IMR-90 (cell line): ENCODE data around the gene MOB2. TPM values are rescaled to one million over a fixed set of nuclear protein-coding genes. Genes with fewer than 3 reads are reported as not detected.

ENCODE experiments used
- ATAC-seq: fragments of 200-7000 bp; cut with Tn5 transposase; 2 replicates; pipeline ENCODE4 v1.9.1; 2020; ENCODE audit warnings: low read depth, mild to moderate bottlenecking, moderate library complexity
- BruUV-seq: library from RNA; stranded (reverse); fragments of 400-500 nt; replicated peaks from 2 replicates; lab custom pipeline; 2021; lab: Mats Ljungman, UMichigan
- CTCF ChIA-PET: fragments of 300-600 bp; formaldehyde crosslinking; extraction: SDS; loops from one replicate; lab custom pipeline; 2021; ENCODE audit warnings: antibody characterized with exemption; lab: Yijun Ruan, JAX
- POLR2A ChIA-PET: fragments of 300-600 bp; sonication (Branson Sonifier 250); formaldehyde crosslinking; loops from one replicate; lab custom pipeline; 2022; ENCODE audit warnings: antibody characterized with exemption; ENCODE audit not compliant: unreplicated experiment; lab: Charles Lee
- DNase-seq: peaks from one replicate; pipeline ENCODE4 v3.0.0; 2013
- H2AFZ ChIP-seq: replicated peaks from 2 replicates; pipeline ENCODE3; 2013; ENCODE audit warnings: low read length, mild to moderate bottlenecking; ENCODE audit not compliant: poor library complexity
- H2AK5ac ChIP-seq: 2 replicates; pipeline ENCODE4 v1.6.1; 2013; ENCODE audit warnings: low read depth, low read length, inconsistent platforms
- H2AK9ac ChIP-seq: replicated peaks from 2 replicates; pipeline ENCODE3; 2013; ENCODE audit warnings: mild to moderate bottlenecking, low read depth, low read length, moderate library complexity; ENCODE audit not compliant: poor library complexity
- H2BK120ac ChIP-seq: 2 replicates; pipeline ENCODE4 v1.6.1; 2013; ENCODE audit warnings: low read depth, low read length, inconsistent platforms
- H2BK15ac ChIP-seq: 3 replicates; pipeline ENCODE4 v1.6.1; 2013; ENCODE audit warnings: low read depth, low read length, inconsistent platforms
- H2BK20ac ChIP-seq: 2 replicates; pipeline ENCODE4 v1.6.1; 2013; ENCODE audit warnings: low read depth, mild to moderate bottlenecking, inconsistent platforms, low read length, moderate library complexity
- H2BK5ac ChIP-seq: 2 replicates; pipeline ENCODE4 v1.6.1; 2013; ENCODE audit warnings: mild to moderate bottlenecking, low read depth, low read length, inconsistent platforms; ENCODE audit not compliant: poor library complexity, severe bottlenecking
- H3K14ac ChIP-seq: replicated peaks from 2 replicates; pipeline ENCODE4 v1.6.1; 2013; ENCODE audit warnings: low read depth, low read length, inconsistent platforms
- H3K18ac ChIP-seq: 2 replicates; pipeline ENCODE4 v1.6.1; 2013; ENCODE audit warnings: low read depth, low read length, control low read depth
- H3K23ac ChIP-seq: 2 replicates; pipeline ENCODE4 v1.6.1; 2013; ENCODE audit warnings: low read depth, low read length, inconsistent platforms
- H3K27ac ChIP-seq: 2 replicates; pipeline ENCODE4 v1.5.1; 2013; ENCODE audit warnings: mild to moderate bottlenecking, control low read depth, low read length; ENCODE audit not compliant: insufficient read depth
- H3K27me3 ChIP-seq: 2 replicates; pipeline ENCODE4 v1.6.1; 2013; ENCODE audit warnings: low read length; ENCODE audit not compliant: control insufficient read depth, insufficient read depth
- H3K36me3 ChIP-seq: 2 replicates; pipeline ENCODE4 v1.6.1; 2013; ENCODE audit warnings: low read length, mixed read lengths; ENCODE audit not compliant: control insufficient read depth, insufficient read depth
- H3K4ac ChIP-seq: 2 replicates; pipeline ENCODE4 v1.6.1; 2013; ENCODE audit warnings: low read depth, low read length, inconsistent platforms
- H3K4me1 ChIP-seq: 2 replicates; pipeline ENCODE4 v1.6.1; 2013; ENCODE audit warnings: low read length, mixed read lengths; ENCODE audit not compliant: control insufficient read depth, insufficient read depth
- H3K4me2 ChIP-seq: 2 replicates; pipeline ENCODE4 v1.6.1; 2013; ENCODE audit warnings: low read depth, mild to moderate bottlenecking, control low read depth, low read length, moderate library complexity
- H3K4me3 ChIP-seq: 2 replicates; pipeline ENCODE4 v1.5.1; 2013; ENCODE audit warnings: low read depth, mild to moderate bottlenecking, control low read depth, low read length, moderate library complexity; ENCODE audit not compliant: insufficient read depth
- H3K56ac ChIP-seq: 2 replicates; pipeline ENCODE4 v1.6.1; 2013; ENCODE audit warnings: low read length, inconsistent platforms; ENCODE audit not compliant: insufficient read depth; ENCODE audit errors: extremely low read depth
- H3K79me1 ChIP-seq, 2 experiments: 2 replicates each; pipeline ENCODE4 v1.6.1; 2013; ENCODE audit warnings: low read length in 2 of 2, inconsistent platforms in 1 of 2, low read depth in 1 of 2
- H3K9ac ChIP-seq: 2 replicates; pipeline ENCODE4 v1.6.1; 2013; ENCODE audit warnings: low read depth, low read length, control low read depth
- H3K9me1 ChIP-seq: 2 replicates; pipeline ENCODE4 v1.6.1; 2013; ENCODE audit warnings: low read length, inconsistent platforms; ENCODE audit not compliant: insufficient read depth
- H3K9me3 ChIP-seq: 2 replicates; pipeline ENCODE4 v1.6.1; 2013; ENCODE audit warnings: low read length; ENCODE audit not compliant: control insufficient read depth, insufficient read depth
- H4K20me1 ChIP-seq: 2 replicates; pipeline ENCODE4 v1.6.1; 2013; ENCODE audit warnings: low read length, inconsistent platforms; ENCODE audit not compliant: insufficient read depth
- H4K5ac ChIP-seq: 2 replicates; pipeline ENCODE4 v1.6.1; 2013; ENCODE audit warnings: mild to moderate bottlenecking, low read depth, low read length, control low read depth
- H4K8ac ChIP-seq, 2 experiments: 2 replicates each; pipeline ENCODE4 v1.6.1; 2013; ENCODE audit warnings: low read depth in 2 of 2, low read length in 2 of 2, control low read depth in 1 of 2, inconsistent platforms in 1 of 2
- H4K91ac ChIP-seq: 2 replicates; pipeline ENCODE4 v1.6.1; 2013; ENCODE audit warnings: low read depth, low read length, inconsistent platforms; ENCODE audit not compliant: insufficient read depth
- CEBPB ChIP-seq: IDR thresholded peaks from 2 replicates; pipeline ENCODE4 v1.6.1; 2012; ENCODE audit warnings: low read depth, low read length, improper control_type of control experiment
- CHD1 ChIP-seq: IDR thresholded peaks from 2 replicates; pipeline ENCODE4 v1.6.1; 2012; ENCODE audit warnings: low read depth, low read length, improper control_type of control experiment
- MAZ ChIP-seq: IDR thresholded peaks from 2 replicates; pipeline ENCODE4 v1.6.1; 2012; ENCODE audit warnings: low read depth, mild to moderate bottlenecking, low read length, improper control_type of control experiment, moderate library complexity, borderline replicate concordance
- MXI1 ChIP-seq: IDR thresholded peaks from 2 replicates; pipeline ENCODE4 v1.6.1; 2012; ENCODE audit warnings: low read depth, mild to moderate bottlenecking, low read length, moderate library complexity, borderline replicate concordance
- NFE2L2 ChIP-seq: fragments of 150-350 bp; IDR thresholded peaks from 2 replicates; pipeline ENCODE4 v1.6.1; 2016; ENCODE audit warnings: low read depth, mild to moderate bottlenecking, low read length
- RAD21 ChIP-seq: IDR thresholded peaks from 2 replicates; pipeline ENCODE4 v1.6.1; 2012; ENCODE audit warnings: low read length, improper control_type of control experiment
- RFX5 ChIP-seq: IDR thresholded peaks from 2 replicates; pipeline ENCODE4 v1.8.0; 2012; ENCODE audit warnings: low read depth, mild to moderate bottlenecking, low read length, moderate library complexity
- SMC3 ChIP-seq: fragments of 150-350 bp; IDR thresholded peaks from 2 replicates; pipeline ENCODE4 v1.6.1; 2016; ENCODE audit warnings: low read depth, mild to moderate bottlenecking, antibody characterized with exemption, low read length, moderate library complexity
- WGBS, 2 experiments: methylation state at CpG; one replicate each; pipeline versions ENCODE4 v1.1.5 to v1.1.7; 2013; ENCODE audit warnings: missing lambda C conversion rate in 2 of 2; ENCODE audit not compliant: insufficient read length in 1 of 2; ENCODE audit errors: extremely low coverage in 2 of 2; 5-methylcytosine and 5-hydroxymethylcytosine counted together
- dilution Hi-C: fragments of 300-500 bp; cut with HindIII; formaldehyde crosslinking; loops from one replicate; pipeline ENCODE4 v1.14.3; 2018; ENCODE audit warnings: low sequenced_read_pairs; ENCODE audit not compliant: unreplicated experiment
- in situ Hi-C: fragments of 300-500 bp; cut with MboI; formaldehyde crosslinking; loops from 3 replicates; pipeline ENCODE4 v1.14.3; 2019; ENCODE audit warnings: low sequenced_read_pairs, inconsistent platforms, mixed read lengths
- intact Hi-C: fragments of 100-400 bp; cut with micrococcal nuclease; formaldehyde crosslinking; loops from 2 replicates; pipeline ENCODE4 v1.10.0; 2022
- polyA plus RNA-seq, 3 experiments: library from polyadenylated mRNA; depleted of rRNA; stranded (reverse); fragments of >200 nt; gene quantifications; 2 replicates each; pipeline ENCODE4 v1.2.3, GENCODE V29; 2012; ENCODE audit warnings: low replicate concordance in 1 of 3
- total RNA-seq: library from RNA; depleted of rRNA; stranded (reverse); fragments of >200 nt; gene quantifications from 2 replicates; pipeline ENCODE4 v1.2.3, GENCODE V29; 2012

MOB2 gene
- total and polyA plus RNA-seq, 2 of the 4 experiments (the other 2 are of a cell fraction): 23.7 to 36.2 TPM

- Histone ChIP-seq H3K23ac (no peak overlapping the region), H3K4me2 (no peak overlapping the region), H3K4me1 (no peaks in the 10 kb centered on the region; the same call in 1 of the 2 replicates), H2AFZ (peak overlapping the region; percentile 19), H2BK120ac (no peak overlapping the region), H3K14ac (no peak overlapping the region), H3K9me3 (no peaks in the 10 kb centered on the region), H3K36me3 (peaks cover 4% of the 10 kb centered on the region), H3K56ac (no peak overlapping the region), H3K4me3 (no peak overlapping the region), H4K91ac (no peak overlapping the region), H2BK5ac (no peak overlapping the region), H2AK9ac (no peak overlapping the region), H3K9ac (no peak overlapping the region), H2AK5ac (no peak overlapping the region), H4K5ac (no peak overlapping the region), H3K79me1 (peaks cover 27 to 83% of the 10 kb centered on the region in 2 experiments), H4K20me1 (peaks cover 88% of the 10 kb centered on the region), H3K9me1 (peaks cover 10% of the 10 kb centered on the region), H3K27ac (no peak overlapping the region), H3K4ac (no peak overlapping the region), H3K27me3 (no peaks in the 10 kb centered on the region), H2BK20ac (no peak overlapping the region), H2BK15ac (no peak overlapping the region), H3K18ac (no peak overlapping the region), H4K8ac (no peak overlapping the region)
- dilution Hi-C loops (no loop called here), in situ Hi-C loops (loop anchor here (25.0 kb wide), 1 partner anchor 291 kb away; the partner anchor contains the start of gene MUC5B), intact Hi-C loops (no loop called here)
- 100% methylated on average over 5 of the region's 20 CpGs; no CpG with 5 or more reads in 1 of the 2 experiments for WGBS, 2 experiments
- no TSS peak for BruUV-seq
- CTCF ChIA-PET: no interaction called here
- ATAC-seq: no peak
- no peak for DNase-seq
- TF ChIP-seq MAZ (no peak), CHD1 (no peak), RFX5 (no peak), RAD21 (no peak), SMC3 (no peak), MXI1 (no peak), CEBPB (no peak), NFE2L2 (no peak)
- POLR2A ChIA-PET: no interaction called here
Measured at GRCh38 chr11:1502954-1503707, 16.6 kb upstream of the MOB2 start.
